Measurements from ENCODE around the gene ARSG. TPM values are rescaled to one million over a fixed set of nuclear protein-coding genes. Genes with fewer than 3 reads are reported as not detected.
A peak's percentile ranks its signal among the peaks of the same experiment; 100 is the strongest.

Gene ARSG
- total and polyA plus RNA-seq, 10 of the 15 experiments (the other 5 are each of a cell fraction or from before 2014, with no cell fraction given) = 2.9 to 13.5 (median 7.6) TPM

GRCh38 chr17:68394608-68395331 lies 103.5 kb downstream of the ARSG start:
- BruUV-seq (replicated peaks) = no TSS peak
- no peak for ATAC-seq

DNA sequence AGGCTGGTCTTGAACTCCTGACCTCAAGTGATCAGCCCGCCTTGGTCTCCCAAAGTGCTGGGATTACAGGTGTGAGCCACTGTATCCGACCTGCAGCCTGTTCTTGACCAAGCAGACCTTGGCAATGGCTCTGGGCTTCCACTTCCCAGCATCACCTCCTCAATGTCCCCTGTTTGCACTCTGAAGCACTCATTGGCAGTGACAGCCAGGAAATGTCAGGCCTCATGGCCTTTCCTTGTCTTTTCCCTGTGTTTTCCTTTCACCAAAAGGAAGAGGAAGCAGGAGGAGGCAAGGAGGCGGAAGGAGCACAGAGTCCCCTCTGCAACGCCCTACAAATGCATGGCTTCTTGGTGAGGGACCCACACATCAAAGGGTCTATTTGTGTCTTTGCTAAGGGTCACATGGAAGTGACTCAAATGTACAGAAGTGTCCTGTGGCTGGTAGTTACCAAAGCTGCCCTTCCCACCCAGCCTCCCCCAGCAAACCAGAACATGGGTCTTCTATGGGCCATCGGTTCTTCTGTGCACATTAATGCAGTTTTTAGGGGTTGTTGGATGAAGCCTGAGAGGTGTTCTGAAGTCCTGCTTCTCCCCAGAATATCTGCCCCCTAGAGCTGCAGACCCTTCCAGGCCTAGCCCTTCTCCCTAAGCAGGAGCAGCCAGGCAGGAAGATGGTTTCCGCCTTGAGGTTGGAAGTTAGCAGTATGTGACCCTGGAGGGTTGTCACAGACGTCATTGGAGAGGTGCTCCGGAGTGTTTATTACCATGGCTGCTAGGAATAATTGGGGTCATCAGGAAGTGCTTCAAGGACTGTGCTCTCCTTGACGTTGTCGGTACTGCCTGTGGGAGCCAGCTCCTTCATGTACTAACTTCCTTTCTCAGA lies 105.2 kb downstream of the ARSG start:
- peaks cover 6% of the 10 kb centered on the region for H3K4me1 ChIP-seq (ENCODE audit: control insufficient read depth, insufficient read depth, low read length)
- no peak for TF ChIP-seq KDM1A (IDR thresholded peaks at IDR 0.05; ENCODE audit: borderline replicate concordance)
- TF ChIP-seq, protein P1, sequence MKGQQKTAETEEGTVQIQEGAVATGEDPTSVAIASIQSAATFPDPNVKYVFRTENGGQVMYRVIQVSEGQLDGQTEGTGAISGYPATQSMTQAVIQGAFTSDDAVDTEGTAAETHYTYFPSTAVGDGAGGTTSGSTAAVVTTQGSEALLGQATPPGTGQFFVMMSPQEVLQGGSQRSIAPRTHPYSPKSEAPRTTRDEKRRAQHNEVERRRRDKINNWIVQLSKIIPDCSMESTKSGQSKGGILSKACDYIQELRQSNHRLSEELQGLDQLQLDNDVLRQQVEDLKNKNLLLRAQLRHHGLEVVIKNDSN (IDR thresholded peaks at IDR 0.05; ENCODE audit: borderline replicate concordance, extremely low read length, insufficient read depth, low read depth, low read length) = no peak
- TF ChIP-seq NFYA (IDR thresholded peaks at IDR 0.05; ENCODE audit: borderline replicate concordance, low read depth, low read length) = no peak
- no peak for TF ChIP-seq POLR2AphosphoS5 (IDR thresholded peaks at IDR 0.05; ENCODE audit: low read length)
- TF ChIP-seq TCF3 (IDR thresholded peaks at IDR 0.05; ENCODE audit: borderline replicate concordance, insufficient read depth, low read depth, low read length) = no peak
- no peak for TF ChIP-seq POU2F2 (IDR thresholded peaks at IDR 0.05; ENCODE audit: borderline replicate concordance, low read depth, low read length)
- FAIRE-seq (no peak), DNase-seq (ENCODE audit: low read depth, low spot score) (no peak), ATAC-seq (no peak)
- no peak overlapping the region for H3K4me3 ChIP-seq
- H3K27ac ChIP-seq (ENCODE audit: control insufficient read depth, insufficient read depth) = no peak overlapping the region
- SMC1A ChIA-PET (ENCODE audit: uncharacterized antibody, unreplicated experiment) = interaction anchor here (0.5 to 3.2 kb wide), 2 partner anchors 133 to 646 kb away, joined by 4 to 50 read pairs; no protein-coding TSS in a partner anchor
- H3K79me2 ChIP-seq (ENCODE audit: control insufficient read depth, insufficient read depth, low read length) = no peaks in the 10 kb centered on the region
- intact Hi-C loops (cut with micrococcal nuclease; ENCODE audit: unreplicated experiment) = no loop called here
- H2AFZ ChIP-seq (ENCODE audit: control insufficient read depth, low read depth, low read length) = no peak overlapping the region
- POLR2A ChIA-PET = no interaction called here
- no peak overlapping the region for H3K4me2 ChIP-seq (ENCODE audit: control insufficient read depth, insufficient read depth)
- no peak overlapping the region for H3K9ac ChIP-seq (ENCODE audit: control insufficient read depth, insufficient read depth, low read length)
- H4K20me1 ChIP-seq (ENCODE audit: control insufficient read depth, insufficient read depth) = no peaks in the 10 kb centered on the region
- H3K36me3 ChIP-seq (ENCODE audit: control insufficient read depth in 2 of 2, insufficient read depth in 2 of 2, low read length in 1 of 2) = no peaks in the 10 kb centered on the region
- in situ Hi-C loops (cut with MboI) = no loop called here
- H3K27me3 ChIP-seq (replicated peaks in 1 of 2; ENCODE audit: control insufficient read depth in 2 of 2, insufficient read depth in 2 of 2, low read length in 1 of 2) = no peaks in the 10 kb centered on the region
- no TSS peak for BruUV-seq (replicated peaks)
- CTCF ChIA-PET = interaction anchor here (0.6 to 4.4 kb wide), 4 partner anchors 43 to 304 kb away, joined by 3 to 103 read pairs (median 3); no protein-coding TSS in a partner anchor
- WGBS (ENCODE audit: insufficient coverage, insufficient replicate concordance, low lambda C conversion rate, missing lambda C conversion rate) = 90% methylated on average over 10 of the region's 10 CpGs
- RAD21 ChIA-PET (ENCODE audit: unreplicated experiment) = no interaction called here
- H3K9me3 ChIP-seq (replicated peaks; ENCODE audit: control insufficient read depth, insufficient read depth, low read length) = no peaks in the 10 kb centered on the region

More at GRCh38 chr17:68394608-68395331, 103.5 kb downstream of the ARSG start:
- ChIA-PET CTCF (no interaction called here), SMC1A (ENCODE audit: uncharacterized antibody, unreplicated experiment) (no interaction called here), POLR2A (no interaction called here), RAD21 (ENCODE audit: unreplicated experiment) (no interaction called here)
- Histone ChIP-seq H3K4me1 (ENCODE audit: control insufficient read depth, insufficient read depth, low read length) (peaks cover 6% of the 10 kb centered on the region), H3K4me3 (no peak overlapping the region), H3K4me2 (ENCODE audit: control insufficient read depth, insufficient read depth) (no peak overlapping the region), H3K79me2 (ENCODE audit: control insufficient read depth, insufficient read depth, low read length) (no peaks in the 10 kb centered on the region), H3K27ac (ENCODE audit: control insufficient read depth, insufficient read depth) (no peak overlapping the region), H3K9me3 (replicated peaks; ENCODE audit: control insufficient read depth, insufficient read depth, low read length) (no peaks in the 10 kb centered on the region), H3K27me3 (replicated peaks in 1 of 2; ENCODE audit: control insufficient read depth in 2 of 2, insufficient read depth in 2 of 2, low read length in 1 of 2) (no peaks in the 10 kb centered on the region), H4K20me1 (ENCODE audit: control insufficient read depth, insufficient read depth) (no peaks in the 10 kb centered on the region), H3K36me3 (ENCODE audit: control insufficient read depth in 2 of 2, insufficient read depth in 2 of 2, low read length in 1 of 2) (no peaks in the 10 kb centered on the region), H3K9ac (ENCODE audit: control insufficient read depth, insufficient read depth, low read length) (no peak overlapping the region), H2AFZ (ENCODE audit: control insufficient read depth, low read depth, low read length) (no peak overlapping the region)
- in situ Hi-C loops (cut with MboI) = no loop called here
- no peak for FAIRE-seq
- 88% methylated on average over 12 of the region's 12 CpGs for WGBS (ENCODE audit: insufficient coverage, insufficient replicate concordance, low lambda C conversion rate, missing lambda C conversion rate)
- TF ChIP-seq CBX5 (IDR thresholded peaks at IDR 0.05; ENCODE audit: low read depth) = peak; percentile 41; the same call in 1 of the 2 replicates
- no peak for TF ChIP-seq ESRRA (IDR thresholded peaks at IDR 0.05; ENCODE audit: low read length)
- DNase-seq (ENCODE audit: low read depth, low spot score) = no peak
- intact Hi-C loops (cut with micrococcal nuclease; ENCODE audit: unreplicated experiment) = no loop called here
